Spleen (tissue), 11 donors: ENCODE data around the gene GABRB1. TPM values are rescaled to one million over a fixed set of nuclear protein-coding genes. Genes with fewer than 3 reads are reported as not detected.
"Not testable (repeated sequence)": the region's sequence is repeated elsewhere in the genome, so short reads cannot be mapped to it uniquely, and the experiment has no call there.

Source experiments
- DNase-seq: peaks from one replicate; pipeline ENCODE4 v3.0.0-alpha.2; 2020
- H3K27ac ChIP-seq, 8 donors: fragments of 200-600 bp; sonication (generic) in 7 of 8; 1 replicate in 4 of 8; 2 replicates in 4 of 8; pipeline versions ENCODE4 v1.5.0 to v1.8.0; 2016 to 2021; ENCODE audit warnings: inconsistent platforms in 4 of 8, mild to moderate bottlenecking in 4 of 8, moderate library complexity in 1 of 8
- H3K27me3 ChIP-seq, 7 donors: fragments of 200-600 bp; sonication (generic) in 6 of 7; replicated peaks in 1 of 7; 1 replicate in 4 of 7; 2 replicates in 3 of 7; pipeline versions ENCODE4 v1.5.0 to v1.8.0; 2016 to 2021; ENCODE audit warnings: inconsistent platforms in 3 of 7, mild to moderate bottlenecking in 1 of 7
- H3K36me3 ChIP-seq, 6 donors: fragments of 200-600 bp; sonication (generic) in 5 of 6; 1 replicate in 4 of 6; 2 replicates in 2 of 6; pipeline versions ENCODE4 v1.5.0 to v1.8.0; 2016 to 2021; ENCODE audit warnings: inconsistent platforms in 2 of 6
- H3K4me1 ChIP-seq, 6 donors: fragments of 200-600 bp; sonication (generic) in 5 of 6; 1 replicate in 3 of 6; 2 replicates in 3 of 6; pipeline versions ENCODE4 v1.5.0 to v1.8.0; 2016 to 2021; ENCODE audit warnings: inconsistent platforms in 3 of 6
- H3K4me3 ChIP-seq, 8 donors: fragments of 200-600 bp; sonication (generic) in 7 of 8; 1 replicate in 4 of 8; 2 replicates in 4 of 8; pipeline versions ENCODE4 v1.5.0 to v1.8.0; 2016 to 2021; ENCODE audit warnings: inconsistent platforms in 4 of 8, mild to moderate bottlenecking in 4 of 8, moderate library complexity in 2 of 8
- H3K9me3 ChIP-seq, 8 donors: fragments of 200-600 bp; sonication (generic) in 7 of 8; 1 replicate in 4 of 8; 2 replicates in 4 of 8; pipeline versions ENCODE4 v1.5.0 to v1.8.0; 2016 to 2021; ENCODE audit warnings: inconsistent platforms in 4 of 8
- POLR2A ChIP-seq, 3 donors: fragments of 450-650 bp; IDR thresholded peaks; one replicate each; pipeline ENCODE4 v1.5.1; 2017; ENCODE audit warnings: antibody characterized with exemption in 3 of 3, mild to moderate bottlenecking in 1 of 3
- POLR2AphosphoS5 ChIP-seq, 3 donors: sonication (generic); formaldehyde crosslinking; IDR thresholded peaks; one replicate each; pipeline ENCODE4 v1.5.1; 2017; ENCODE audit warnings: antibody characterized with exemption in 3 of 3
- WGBS, 5 donors: extraction: QIAGEN DNeasy Blood & Tissue Kit in 3 of 5; methylation state at CpG; one replicate each; pipeline versions ENCODE4 v1.1.5 to v1.1.7; 2013 to 2018; 5-methylcytosine and 5-hydroxymethylcytosine counted together
- intact Hi-C: fragments of 100-400 bp; cut with DNase I; formaldehyde crosslinking; loops from one replicate; pipeline ENCODE4 v1.15.0; 2023; ENCODE audit warnings: low total_unique reads
- polyA plus RNA-seq, 3 donors: library from polyadenylated mRNA; stranded (reverse); fragments of 200-250 nt; gene quantifications; one replicate each; pipeline ENCODE4 v1.2.1, GENCODE V29; 2013
- total RNA-seq, 7 donors: library from RNA; depleted of rRNA in 3 of 7; stranded (reverse); fragments of >200 nt in 3 of 7; fragmentation: NEBNext Ultra II Directional in 4 of 7; extraction: Animal tissue kit (Norgen Biotek cat#: 25700) in 4 of 7; gene quantifications; one replicate each; pipeline versions ENCODE4 v1.1.0 to v1.2.1, GENCODE V29; 2016 to 2021
- TF ChIP-seq, protein P1 (sequence below), 11 experiments: fragments of 200-600 bp in 7 of 11; fragments of 450-650 bp in 4 of 11; sonication (generic) in 4 of 11; IDR thresholded peaks in 8 of 11; conservative IDR thresholded peaks in 3 of 11; 1 replicate in 7 of 11; 2 replicates in 4 of 11; pipeline versions ENCODE4 v1.4.0 to v1.8.0; 2016 to 2021; ENCODE audit warnings: antibody characterized with exemption in 11 of 11, inconsistent platforms in 4 of 11, mild to moderate bottlenecking in 1 of 11
- donor health status: healthy with polysubstance abuse.
- donor health status: DM: no; HTN: no; CAD: no; lungs with moderate emphysema.
- donor health status: DM: no; HTN: no; CAD: no.
- donor health status: Bipolar disorder and iron deficiency.
- donor health status: healthy.
- donor health status: DM: no; HTN: no; CAD: no.
- donor health status: DM: yes; HTN: yes; CAD: no.

Gene GABRB1
- total and polyA plus RNA-seq, 10 donors, result not detected

DNA sequence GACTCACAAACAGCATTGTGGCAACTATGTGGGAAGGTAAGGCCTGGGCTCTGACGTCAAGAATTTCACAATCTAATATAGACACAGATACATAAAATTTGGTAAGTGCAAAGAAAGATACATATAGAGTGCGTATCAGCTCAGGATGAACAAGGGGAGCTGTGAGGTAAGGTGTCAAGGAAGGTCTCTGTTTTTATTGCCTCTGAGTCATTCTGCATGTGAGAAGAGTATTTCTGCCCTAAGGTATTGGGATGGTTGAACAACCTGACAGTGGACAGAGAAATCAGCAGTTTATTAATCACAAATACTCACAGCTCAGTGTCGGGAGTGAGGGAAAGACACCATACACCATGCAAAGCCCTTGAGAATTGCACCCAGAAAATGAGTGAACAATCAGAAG lies 342.3 kb downstream of the GABRB1 start:
- TF ChIP-seq POLR2A (IDR thresholded peaks at IDR 0.05) (no peak), POLR2AphosphoS5 (IDR thresholded peaks at IDR 0.05) (no peak)
- TF ChIP-seq, protein P1, sequence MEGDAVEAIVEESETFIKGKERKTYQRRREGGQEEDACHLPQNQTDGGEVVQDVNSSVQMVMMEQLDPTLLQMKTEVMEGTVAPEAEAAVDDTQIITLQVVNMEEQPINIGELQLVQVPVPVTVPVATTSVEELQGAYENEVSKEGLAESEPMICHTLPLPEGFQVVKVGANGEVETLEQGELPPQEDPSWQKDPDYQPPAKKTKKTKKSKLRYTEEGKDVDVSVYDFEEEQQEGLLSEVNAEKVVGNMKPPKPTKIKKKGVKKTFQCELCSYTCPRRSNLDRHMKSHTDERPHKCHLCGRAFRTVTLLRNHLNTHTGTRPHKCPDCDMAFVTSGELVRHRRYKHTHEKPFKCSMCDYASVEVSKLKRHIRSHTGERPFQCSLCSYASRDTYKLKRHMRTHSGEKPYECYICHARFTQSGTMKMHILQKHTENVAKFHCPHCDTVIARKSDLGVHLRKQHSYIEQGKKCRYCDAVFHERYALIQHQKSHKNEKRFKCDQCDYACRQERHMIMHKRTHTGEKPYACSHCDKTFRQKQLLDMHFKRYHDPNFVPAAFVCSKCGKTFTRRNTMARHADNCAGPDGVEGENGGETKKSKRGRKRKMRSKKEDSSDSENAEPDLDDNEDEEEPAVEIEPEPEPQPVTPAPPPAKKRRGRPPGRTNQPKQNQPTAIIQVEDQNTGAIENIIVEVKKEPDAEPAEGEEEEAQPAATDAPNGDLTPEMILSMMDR (IDR thresholded peaks at IDR 0.05 in 8 of 11, conservative IDR thresholded peaks at IDR 0.05 in 3 of 11), result no peak
- H3K4me1 ChIP-seq, result no peaks in the 10 kb centered on the region
- no peak overlapping the region for H3K4me3 ChIP-seq
- WGBS, 5 donors, result 76 to 90% (median 82%) methylated on average over 3 of the region's 3 CpGs
- no peaks in the 10 kb centered on the region for H3K36me3 ChIP-seq
- H3K9me3 ChIP-seq, result peaks cover 0 to 4% (median 0%) of the 10 kb centered on the region in 8 donors
- H3K27me3 ChIP-seq, result no peaks in the 10 kb centered on the region
- intact Hi-C loops, result no loop called here
- no peak for DNase-seq
- no peak overlapping the region for H3K27ac ChIP-seq

DNA sequence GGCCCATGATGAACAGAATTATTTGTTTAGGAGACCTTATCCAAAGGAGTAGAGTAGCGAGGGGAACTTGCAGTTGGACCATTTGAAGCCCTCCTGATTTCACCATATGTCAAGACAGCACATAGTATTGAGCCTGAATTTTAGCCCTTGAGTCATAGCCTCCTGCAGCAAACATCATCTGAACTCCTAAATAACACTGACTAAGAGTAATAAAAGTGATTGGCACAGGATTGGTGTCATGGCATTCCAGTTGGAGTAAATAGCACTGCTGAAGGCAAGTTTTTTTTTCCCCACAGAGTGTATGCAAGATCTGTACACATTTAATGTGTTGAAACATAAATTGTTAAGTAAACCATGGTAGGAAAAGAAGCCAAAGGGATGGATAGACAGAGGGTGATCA lies 343.1 kb downstream of the GABRB1 start:
- WGBS, 5 donors, result 85 to 94% (median 91%) methylated on average over 1 of the region's 1 CpG
- no peak overlapping the region for H3K27ac ChIP-seq
- intact Hi-C loops, result no loop called here
- no peaks in the 10 kb centered on the region for H3K36me3 ChIP-seq
- DNase-seq, result no peak
- peaks cover 0 to 4% (median 0%) of the 10 kb centered on the region in 8 donors for H3K9me3 ChIP-seq
- H3K4me1 ChIP-seq, result no peaks in the 10 kb centered on the region
- no peak overlapping the region for H3K4me3 ChIP-seq
- H3K27me3 ChIP-seq, result no peaks in the 10 kb centered on the region
- TF ChIP-seq, protein P1 (IDR thresholded peaks at IDR 0.05 in 8 of 11, conservative IDR thresholded peaks at IDR 0.05 in 3 of 11), result no peak
- no peak for TF ChIP-seq POLR2AphosphoS5 (IDR thresholded peaks at IDR 0.05)
- TF ChIP-seq POLR2A (IDR thresholded peaks at IDR 0.05), result no peak

DNA sequence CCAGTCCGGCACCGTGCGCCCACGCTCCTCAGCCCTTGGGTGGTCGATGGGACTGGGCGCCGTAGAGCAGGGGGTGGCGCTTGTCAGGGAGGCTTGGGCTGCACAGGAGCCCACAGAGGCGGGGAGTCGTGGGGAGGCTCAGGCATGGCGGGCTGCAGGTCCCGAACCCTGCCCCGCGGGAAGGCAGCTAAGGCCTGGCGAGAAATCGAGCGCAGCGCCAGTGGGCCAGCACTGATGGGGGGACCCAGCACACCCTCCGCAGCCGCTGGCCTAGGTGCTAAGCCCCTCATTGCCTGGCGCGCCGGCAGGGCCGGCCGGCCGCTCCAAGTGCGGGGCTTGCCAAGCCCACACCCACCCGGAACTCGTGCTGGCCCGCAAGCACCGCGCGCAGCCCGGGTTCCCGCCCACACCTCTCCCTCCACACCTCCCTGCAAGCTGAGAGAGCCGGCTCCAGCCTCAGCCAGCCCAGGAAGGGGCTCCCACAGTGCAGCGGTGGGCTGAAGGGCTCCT lies 346.7 kb downstream of the GABRB1 start:
- H3K27me3 ChIP-seq, DNase-seq, H3K4me1 ChIP-seq, H3K4me3 ChIP-seq, H3K9me3 ChIP-seq, intact Hi-C loops, H3K27ac ChIP-seq, H3K36me3 ChIP-seq: not testable (repeated sequence)
- 91 to 96% (median 94%) methylated on average over 16 to 37 of the region's 37 CpGs for WGBS, 5 donors

DNA sequence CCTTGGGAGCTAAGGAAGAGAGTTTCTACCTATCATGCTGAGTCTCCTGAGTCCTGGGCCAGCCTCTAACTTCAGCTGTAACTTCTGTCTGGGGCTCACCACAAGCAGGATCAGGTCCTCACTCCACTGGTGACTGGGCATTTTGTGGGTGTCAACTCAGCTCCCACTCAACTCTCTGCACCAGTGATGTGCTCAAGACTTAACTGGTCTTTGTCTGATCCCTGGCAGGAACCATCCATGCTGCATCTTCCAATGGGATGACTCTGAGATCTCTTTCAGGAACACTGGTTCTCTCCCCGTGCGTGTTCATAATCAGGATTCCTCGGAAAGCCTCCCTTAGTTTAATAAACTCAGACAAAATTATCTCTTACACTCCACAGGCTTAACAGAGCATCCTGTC lies 349.8 kb downstream of the GABRB1 start:
- intact Hi-C loops, result loop anchor here (10.0 kb wide), 1 partner anchor 536 kb away; no protein-coding TSS in a partner anchor
- Histone ChIP-seq H3K4me3 (no peak overlapping the region), H3K36me3 (no peaks in the 10 kb centered on the region), H3K9me3 (no peaks in the 10 kb centered on the region), H3K4me1 (no peaks in the 10 kb centered on the region), H3K27ac (no peak overlapping the region), H3K27me3 (no peaks in the 10 kb centered on the region)
- TF ChIP-seq, protein P1 (IDR thresholded peaks at IDR 0.05 in 8 of 11, conservative IDR thresholded peaks at IDR 0.05 in 3 of 11), result no peak
- no peak for DNase-seq
- WGBS, 5 donors, result 84 to 97% (median 93%) methylated on average over 3 of the region's 3 CpGs

DNA sequence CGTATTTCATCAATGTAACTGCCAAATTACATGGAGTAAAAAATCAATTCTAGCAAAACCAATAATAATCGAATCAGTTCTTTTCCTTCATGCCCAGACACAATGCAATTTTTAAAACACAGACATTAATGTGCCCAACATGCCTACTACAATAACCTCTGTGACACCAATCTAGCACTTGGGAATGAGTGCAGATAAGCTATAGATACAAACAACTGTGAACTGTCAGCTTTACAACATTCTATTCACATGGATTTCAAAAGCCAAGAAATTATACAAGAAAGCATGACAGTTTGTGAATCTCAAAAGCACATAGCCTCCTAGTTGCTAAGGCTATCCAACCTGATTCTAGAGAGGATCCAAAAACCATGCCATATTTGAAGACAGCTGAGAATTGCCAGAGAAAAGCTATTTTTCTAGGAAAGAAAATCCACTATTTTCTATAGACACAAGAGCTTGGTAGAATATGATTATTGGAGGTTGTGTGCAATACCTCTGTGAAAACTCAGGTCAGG lies 351.5 kb downstream of the GABRB1 start:
- Histone ChIP-seq H3K4me3 (no peak overlapping the region), H3K4me1 (no peaks in the 10 kb centered on the region), H3K27me3 (no peaks in the 10 kb centered on the region), H3K27ac (no peak overlapping the region), H3K36me3 (no peaks in the 10 kb centered on the region), H3K9me3 (no peaks in the 10 kb centered on the region)
- no peak for DNase-seq
- intact Hi-C loops, result loop anchor here (10.0 kb wide), 1 partner anchor 538 kb away; no protein-coding TSS in a partner anchor
- TF ChIP-seq POLR2A (IDR thresholded peaks at IDR 0.05) (no peak), POLR2AphosphoS5 (IDR thresholded peaks at IDR 0.05) (no peak)
- TF ChIP-seq, protein P1 (IDR thresholded peaks at IDR 0.05 in 8 of 11, conservative IDR thresholded peaks at IDR 0.05 in 3 of 11), result no peak
- WGBS, 5 donors, result 69 to 84% (median 74%) methylated on average over 2 of the region's 2 CpGs
